H9 (cell line): Measurements from ENCODE around the gene PPP1R14C. TPM values are rescaled to one million over a fixed set of nuclear protein-coding genes. Genes with fewer than 3 reads are reported as not detected.

Experiments used
- DNase-seq: peaks from one replicate; pipeline ENCODE4 v3.0.0-alpha.2; 2017
- H2AFZ ChIP-seq: one replicate; pipeline ENCODE4 v1.6.1; 2013; ENCODE audit warnings: mild to moderate bottlenecking, low read length, control low read depth, moderate library complexity
- H2AK5ac ChIP-seq: 2 replicates; pipeline ENCODE4 v1.6.1; 2013; ENCODE audit warnings: low read length, control low read depth, mixed read lengths; ENCODE audit not compliant: insufficient read length
- H2BK120ac ChIP-seq: one replicate; pipeline ENCODE4 v1.6.1; 2013; ENCODE audit warnings: low read depth, mild to moderate bottlenecking, low read length, control low read depth, inconsistent platforms; ENCODE audit not compliant: poor library complexity, severe bottlenecking
- H2BK12ac ChIP-seq: 2 replicates; pipeline ENCODE4 v1.6.1; 2013; ENCODE audit warnings: low read length, control low read depth, mixed read lengths, low read depth; ENCODE audit not compliant: insufficient read length
- H2BK15ac ChIP-seq: 2 replicates; pipeline ENCODE4 v1.6.1; 2013; ENCODE audit warnings: low read depth, low read length, control low read depth
- H2BK20ac ChIP-seq: one replicate; pipeline ENCODE4 v1.6.1; 2013; ENCODE audit warnings: low read depth, mild to moderate bottlenecking, low read length, control low read depth, inconsistent platforms; ENCODE audit not compliant: poor library complexity, severe bottlenecking
- H2BK5ac ChIP-seq: 2 replicates; pipeline ENCODE4 v1.6.1; 2013; ENCODE audit warnings: low read length, control low read depth, mixed read lengths; ENCODE audit not compliant: insufficient read length
- H3K14ac ChIP-seq: 2 replicates; pipeline ENCODE4 v1.6.1; 2013; ENCODE audit warnings: low read length, control low read depth; ENCODE audit not compliant: insufficient read depth
- H3K18ac ChIP-seq: 2 replicates; pipeline ENCODE4 v1.6.1; 2013; ENCODE audit warnings: low read depth, mild to moderate bottlenecking, mixed read lengths, low read length, control low read depth; ENCODE audit not compliant: insufficient read length
- H3K23ac ChIP-seq: 2 replicates; pipeline ENCODE4 v1.6.1; 2013; ENCODE audit warnings: low read length, control low read depth, mixed read lengths, low read depth; ENCODE audit not compliant: insufficient read length
- H3K23me2 ChIP-seq: 2 replicates; pipeline ENCODE4 v1.6.1; 2013; ENCODE audit warnings: low read depth, mild to moderate bottlenecking, mixed read lengths, low read length, control low read depth; ENCODE audit not compliant: insufficient read length, poor library complexity, severe bottlenecking
- H3K27ac ChIP-seq: 2 replicates; pipeline ENCODE4 v1.5.1; 2013; ENCODE audit warnings: low read length, control low read depth, mixed read lengths, low read depth; ENCODE audit not compliant: insufficient read length
- H3K27me3 ChIP-seq: 2 replicates; pipeline ENCODE4 v1.6.1; 2013; ENCODE audit warnings: low read length, control low read depth, inconsistent platforms; ENCODE audit not compliant: insufficient read depth
- H3K4ac ChIP-seq: 2 replicates; pipeline ENCODE4 v1.6.1; 2013; ENCODE audit warnings: low read depth, mild to moderate bottlenecking, control low read depth, inconsistent platforms, low read length, moderate library complexity
- H3K4me1 ChIP-seq: 2 replicates; pipeline ENCODE4 v1.6.1; 2013; ENCODE audit warnings: low read length, control low read depth, inconsistent platforms; ENCODE audit not compliant: insufficient read depth
- H3K4me2 ChIP-seq: 2 replicates; pipeline ENCODE4 v1.6.1; 2013; ENCODE audit warnings: low read length, control low read depth, mixed read lengths; ENCODE audit not compliant: insufficient read length, insufficient read depth
- H3K56ac ChIP-seq: 2 replicates; pipeline ENCODE4 v1.6.1; 2013; ENCODE audit warnings: low read depth, mild to moderate bottlenecking, mixed read lengths, low read length, control low read depth; ENCODE audit not compliant: insufficient read length
- H3K79me1 ChIP-seq: 2 replicates; pipeline ENCODE4 v1.6.1; 2013; ENCODE audit warnings: low read depth, mild to moderate bottlenecking, moderate library complexity, low read length, control low read depth, inconsistent platforms; ENCODE audit not compliant: insufficient read depth, poor library complexity, severe bottlenecking
- H3K79me2 ChIP-seq: 2 replicates; pipeline ENCODE4 v1.6.1; 2013; ENCODE audit warnings: low read length, control low read depth, inconsistent platforms; ENCODE audit not compliant: insufficient read depth
- H3K9ac ChIP-seq: 2 replicates; pipeline ENCODE4 v1.6.1; 2013; ENCODE audit warnings: low read length, control low read depth, mixed read lengths; ENCODE audit not compliant: insufficient read length; ENCODE audit errors: extremely low read depth
- H3K9me3 ChIP-seq: one replicate; pipeline ENCODE4 v1.6.1; 2013; ENCODE audit warnings: low read depth, low read length, inconsistent platforms; ENCODE audit not compliant: control insufficient read depth
- H3T11ph ChIP-seq: one replicate; pipeline ENCODE4 v1.6.1; 2013; ENCODE audit warnings: mild to moderate bottlenecking, low read length, control low read depth, inconsistent platforms
- H4K20me1 ChIP-seq: one replicate; pipeline ENCODE4 v1.6.1; 2013; ENCODE audit not compliant: control insufficient read depth, insufficient read length, insufficient read depth
- H4K5ac ChIP-seq: 2 replicates; pipeline ENCODE4 v1.6.1; 2013; ENCODE audit warnings: low read depth, mild to moderate bottlenecking, mixed read lengths, low read length, control low read depth; ENCODE audit not compliant: insufficient read length
- H4K8ac ChIP-seq: replicated peaks from 2 replicates; pipeline ENCODE4 v1.6.1; 2013; ENCODE audit warnings: low read length, control low read depth, mixed read lengths, low read depth; ENCODE audit not compliant: insufficient read length
- H4K91ac ChIP-seq: 2 replicates; pipeline ENCODE4 v1.6.1; 2013; ENCODE audit warnings: low read depth, mild to moderate bottlenecking, moderate library complexity, mixed read lengths, low read length, control low read depth; ENCODE audit not compliant: insufficient read length
- H3K27ac Mint-ChIP-seq, 3 experiments: 2 replicates in 2 of 3; 3 replicates in 1 of 3; pipeline ENCODE4 v1.8.0; 2020 to 2021; ENCODE audit warnings: mixed read lengths in 3 of 3, mild to moderate bottlenecking in 1 of 3, moderate library complexity in 1 of 3
- H3K27me3 Mint-ChIP-seq: 2 replicates; pipeline ENCODE4 v1.8.0; 2021; ENCODE audit warnings: low read depth, mild to moderate bottlenecking, moderate library complexity, mixed read lengths
- H3K36me3 Mint-ChIP-seq, 3 experiments: 2 replicates in 2 of 3; 3 replicates in 1 of 3; pipeline ENCODE4 v1.8.0; 2020 to 2021; ENCODE audit warnings: low read depth in 3 of 3, mixed read lengths in 3 of 3; ENCODE audit not compliant: insufficient read depth in 1 of 3
- H3K4me1 Mint-ChIP-seq, 2 experiments: 2 replicates each; pipeline ENCODE4 v1.8.0; 2020; ENCODE audit warnings: mixed read lengths in 2 of 2
- H3K4me3 Mint-ChIP-seq, 2 experiments: 2 replicates in 1 of 2; 3 replicates in 1 of 2; pipeline ENCODE4 v1.8.0; 2020 to 2021; ENCODE audit warnings: mild to moderate bottlenecking in 2 of 2, mixed read lengths in 2 of 2, moderate library complexity in 1 of 2
- H3K9me3 Mint-ChIP-seq, 2 experiments: 2 replicates in 1 of 2; 3 replicates in 1 of 2; pipeline ENCODE4 v1.8.0; 2020; ENCODE audit warnings: mild to moderate bottlenecking in 2 of 2, mixed read lengths in 2 of 2, moderate library complexity in 1 of 2
- CTCF ChIP-seq: fragments of 200-600 bp; sonication (generic); conservative IDR thresholded peaks from 3 replicates; pipeline ENCODE4 v1.8.0; 2021; ENCODE audit warnings: antibody characterized with exemption, mild to moderate bottlenecking
- WGBS: extraction: QIAGEN DNeasy Blood & Tissue Kit; methylation state at CpG from one replicate; pipeline ENCODE4 v1.1.7; 2013; ENCODE audit warnings: missing lambda C conversion rate, low lambda C conversion rate, mixed read lengths; ENCODE audit not compliant: insufficient read length; ENCODE audit errors: extremely low coverage; 5-methylcytosine and 5-hydroxymethylcytosine counted together
- total RNA-seq: library from RNA; stranded (reverse); gene quantifications from 2 replicates; pipeline ENCODE4 v1.2.1, GENCODE V29; 2021

Gene PPP1R14C
- total RNA-seq, 1 experiment from 2014 or later = 0.37 TPM

- Histone ChIP-seq H3K23me2 (no peaks in the 10 kb centered on the region), H2AK5ac (no peak overlapping the region), H3K4ac (no peak overlapping the region), H2BK15ac (no peak overlapping the region), H3K4me2 (no peak overlapping the region), H3K18ac (no peak overlapping the region), H2BK12ac (no peak overlapping the region), H3T11ph (no peak overlapping the region), H3K79me1 (no peaks in the 10 kb centered on the region), H3K4me1 (no peaks in the 10 kb centered on the region), H3K27me3 (no peaks in the 10 kb centered on the region), H3K27ac (no peak overlapping the region), H2AFZ (no peak overlapping the region), H3K9ac (no peak overlapping the region), H4K8ac (no peak overlapping the region), H3K56ac (no peak overlapping the region), H4K91ac (no peak overlapping the region), H4K5ac (no peak overlapping the region), H3K23ac (no peak overlapping the region), H4K20me1 (no peaks in the 10 kb centered on the region), H3K9me3 (no peaks in the 10 kb centered on the region), H2BK120ac (no peak overlapping the region), H3K79me2 (no peaks in the 10 kb centered on the region), H2BK5ac (no peak overlapping the region), H2BK20ac (no peak overlapping the region), H3K14ac (no peak overlapping the region)
- no peak for DNase-seq
- Mint-ChIP-seq H3K27me3 (peaks cover 7% of the 10 kb centered on the region), H3K4me1 (peaks cover 6 to 8% of the 10 kb centered on the region in 2 experiments; a peak in 3 of 4 replicates), H3K9me3 (peaks cover 0 to 2% of the 10 kb centered on the region in 2 experiments; a peak in 2 of 5 replicates), H3K36me3 (no peaks in the 10 kb centered on the region), H3K4me3 (no peak overlapping the region), H3K27ac (no peak overlapping the region)
- no CpG with 5 or more reads among the region's 2 CpGs for WGBS
- no peak for TF ChIP-seq CTCF
Measured at GRCh38 chr6:150199241-150199640, 56.4 kb downstream of the PPP1R14C start.
